NT2/D1 (cell line): ENCODE results near the gene GPI.

Source experiments
- DNase-seq: peaks from one replicate; pipeline ENCODE4 v3.0.0-alpha.2; 2011; ENCODE audit warnings: low read depth, low spot score
- H3K27me3 ChIP-seq: 2 replicates; pipeline ENCODE4 v1.6.0; 2011; ENCODE audit warnings: mild to moderate bottlenecking; ENCODE audit not compliant: insufficient read length, insufficient read depth
- H3K36me3 ChIP-seq: 2 replicates; pipeline ENCODE4 v1.6.1; 2011; ENCODE audit warnings: mild to moderate bottlenecking, low read length, mixed read lengths; ENCODE audit not compliant: insufficient read depth, insufficient read length
- H3K4me1 ChIP-seq: 2 replicates; pipeline ENCODE4 v1.5.1; 2011; ENCODE audit not compliant: insufficient read depth, insufficient read length
- H3K4me3 ChIP-seq: 2 replicates; pipeline ENCODE4 v1.5.1; 2011; ENCODE audit warnings: low read depth; ENCODE audit not compliant: insufficient read length
- H3K9ac ChIP-seq: 2 replicates; pipeline ENCODE4 v1.6.0; 2011; ENCODE audit warnings: low read depth; ENCODE audit not compliant: insufficient read length
- H3K9me3 ChIP-seq: 2 replicates; pipeline ENCODE4 v1.5.1; 2011; ENCODE audit warnings: mild to moderate bottlenecking, low read length; ENCODE audit not compliant: insufficient read depth
- SUZ12 ChIP-seq: IDR thresholded peaks from 2 replicates; pipeline ENCODE4 v1.6.1; 2011; ENCODE audit not compliant: insufficient read length, insufficient read depth; ENCODE audit errors: extremely low read depth
- YY1 ChIP-seq: IDR thresholded peaks from 2 replicates; pipeline ENCODE4 v1.6.1; 2011; ENCODE audit not compliant: insufficient read length, insufficient read depth
- ZNF274 ChIP-seq: IDR thresholded peaks from 2 replicates; pipeline ENCODE4 v1.6.1; 2011; ENCODE audit warnings: mild to moderate bottlenecking, low read depth, low read length

The GPI gene

GRCh38 chr19:34370117-34370516 lies 5.1 kb downstream of the GPI start:
- Histone ChIP-seq H3K27me3 (peaks cover 5% of the 10 kb centered on the region), H3K4me3 (no peak overlapping the region), H3K4me1 (no peaks in the 10 kb centered on the region), H3K36me3 (peaks cover 66% of the 10 kb centered on the region), H3K9me3 (no peaks in the 10 kb centered on the region), H3K9ac (no peak overlapping the region)
- no peak for TF ChIP-seq YY1
- TF ChIP-seq SUZ12, result no peak
- no peak for TF ChIP-seq ZNF274
- DNase-seq, result no peak

GRCh38 chr19:34370983-34371382 lies 6.0 kb downstream of the GPI start:
- H3K4me1 ChIP-seq, result no peaks in the 10 kb centered on the region
- no peak for DNase-seq
- TF ChIP-seq ZNF274, result no peak
- TF ChIP-seq SUZ12, result no peak
- no peak for TF ChIP-seq YY1
- H3K9ac ChIP-seq, result no peak overlapping the region
- no peak overlapping the region for H3K4me3 ChIP-seq
- H3K27me3 ChIP-seq, result no peaks in the 10 kb centered on the region
- H3K9me3 ChIP-seq, result no peaks in the 10 kb centered on the region
- peaks cover 73% of the 10 kb centered on the region for H3K36me3 ChIP-seq

GRCh38 chr19:34373601-34374288 lies 8.7 kb downstream of the GPI start:
- DNase-seq, result no peak
- Histone ChIP-seq H3K4me1 (no peaks in the 10 kb centered on the region), H3K9ac (no peak overlapping the region), H3K4me3 (no peak overlapping the region), H3K9me3 (no peaks in the 10 kb centered on the region), H3K27me3 (no peaks in the 10 kb centered on the region), H3K36me3 (peaks cover 63% of the 10 kb centered on the region)
- no peak for TF ChIP-seq SUZ12
- no peak for TF ChIP-seq ZNF274
- no peak for TF ChIP-seq YY1

GRCh38 chr19:34375598-34375997 lies 10.6 kb downstream of the GPI start:
- H3K9ac ChIP-seq, result no peak overlapping the region
- no peak for DNase-seq
- no peaks in the 10 kb centered on the region for H3K4me1 ChIP-seq
- no peaks in the 10 kb centered on the region for H3K27me3 ChIP-seq
- H3K9me3 ChIP-seq, result no peaks in the 10 kb centered on the region
- no peak overlapping the region for H3K4me3 ChIP-seq
- H3K36me3 ChIP-seq, result peaks cover 64% of the 10 kb centered on the region
- no peak for TF ChIP-seq YY1
- no peak for TF ChIP-seq ZNF274
- no peak for TF ChIP-seq SUZ12

- Histone ChIP-seq H3K36me3 (peaks cover 79% of the 10 kb centered on the region), H3K4me1 (no peaks in the 10 kb centered on the region), H3K9me3 (no peaks in the 10 kb centered on the region), H3K4me3 (no peak overlapping the region), H3K27me3 (no peaks in the 10 kb centered on the region), H3K9ac (no peak overlapping the region)
- no peak for DNase-seq
- TF ChIP-seq SUZ12 (no peak), ZNF274 (no peak), YY1 (no peak)
These were observed 15.7 kb downstream of the GPI start for GRCh38 chr19:34380639-34381241.

GRCh38 chr19:34381399-34382251 lies 16.6 kb downstream of the GPI start:
- TF ChIP-seq SUZ12 (no peak), ZNF274 (no peak), YY1 (no peak)

DNA sequence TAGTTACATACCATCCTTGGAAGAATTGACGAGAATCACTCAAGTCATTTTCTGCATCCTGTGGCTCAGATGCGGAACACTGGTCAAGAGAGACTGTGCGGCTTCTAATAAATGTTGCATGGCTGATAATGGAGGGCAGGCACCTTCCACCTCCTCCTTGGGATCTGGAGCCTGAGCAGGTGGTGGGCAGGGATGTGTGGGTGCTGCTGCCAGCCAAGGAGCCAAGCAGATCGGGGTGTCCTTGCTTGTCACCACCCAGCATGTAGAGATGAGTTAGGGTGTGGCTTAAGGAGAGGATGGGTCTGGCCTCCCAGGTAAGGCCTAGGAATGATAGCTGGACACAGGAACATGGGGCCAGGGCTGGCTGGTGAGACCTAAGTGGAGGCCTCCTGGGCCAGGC lies 17.5 kb downstream of the GPI start:
- Histone ChIP-seq H3K36me3 (peaks cover 88% of the 10 kb centered on the region), H3K27me3 (no peaks in the 10 kb centered on the region), H3K4me1 (no peaks in the 10 kb centered on the region), H3K9ac (no peak overlapping the region), H3K9me3 (no peaks in the 10 kb centered on the region), H3K4me3 (no peak overlapping the region)
- DNase-seq, result no peak
- TF ChIP-seq YY1, result no peak
- no peak for TF ChIP-seq ZNF274
- no peak for TF ChIP-seq SUZ12

More at GRCh38 chr19:34381399-34382251, 16.6 kb downstream of the GPI start:
- Histone ChIP-seq H3K4me3 (no peak overlapping the region), H3K9ac (no peak overlapping the region), H3K9me3 (no peaks in the 10 kb centered on the region), H3K4me1 (no peaks in the 10 kb centered on the region), H3K27me3 (no peaks in the 10 kb centered on the region), H3K36me3 (peaks cover 83% of the 10 kb centered on the region)
- no peak for DNase-seq
